HG03342 (cell line): ENCODE measurements around the gene MYL6B.
"Not testable (repeated sequence)": the region's sequence is repeated elsewhere in the genome, so short reads cannot be mapped to it uniquely, and the experiment has no call there.

Source experiments
- ATAC-seq: cut with Tn5 transposase; IDR thresholded peaks from one replicate; pipeline ENCODE4 v1.9.1; 2021; ENCODE audit warnings: mild to moderate bottlenecking, moderate library complexity; ENCODE audit not compliant: unreplicated experiment

MYL6B gene

GRCh38 chr12:56152132-56152755, at the start of gene MYL6B:
TSS of gene MYL6B (plus strand) at chr12:56152587. CDS start at chr12:56153919, 1,332 bp downstream.
- ATAC-seq = peak; percentile 86

GRCh38 chr12:56102683-56103065, 49.7 kb upstream of the MYL6B start:
- no peak for ATAC-seq

GRCh38 chr12:56103066-56103711, 49.2 kb upstream of the MYL6B start:
- no peak for ATAC-seq

- ATAC-seq = no peak
These were observed 48.6 kb upstream of the MYL6B start for GRCh38 chr12:56103823-56104108.

- ATAC-seq = peak; percentile 94
These were observed 48.1 kb upstream of the MYL6B start, which contains the start of gene PA2G4 for GRCh38 chr12:56104109-56104814. TSS of gene PA2G4 (plus strand) at chr12:56104559. CDS start at chr12:56104738, 179 bp downstream.

GRCh38 chr12:56104815-56105608, 47.4 kb upstream of the MYL6B start:
- ATAC-seq = peak; percentile 7

- no peak for ATAC-seq
These were observed 46.8 kb upstream of the MYL6B start for GRCh38 chr12:56105609-56105902.

- no peak for ATAC-seq
These were observed 45.1 kb upstream of the MYL6B start for GRCh38 chr12:56107242-56107641.

- no peak for ATAC-seq
These were observed 41.8 kb upstream of the MYL6B start for GRCh38 chr12:56110571-56110970.

- no peak for ATAC-seq
These were observed 38.3 kb upstream of the MYL6B start for GRCh38 chr12:56114084-56114483.

GRCh38 chr12:56115329-56115728, 37.1 kb upstream of the MYL6B start:
- ATAC-seq = no peak

- ATAC-seq = peak; percentile 36
These were observed 35.9 kb upstream of the MYL6B start, which contains the start of gene RPL41 for GRCh38 chr12:56116267-56117081. TSS of gene RPL41 (plus strand) at chr12:56116633.

GRCh38 chr12:56117082-56117706, 35.2 kb upstream of the MYL6B start:
- not testable (repeated sequence) for ATAC-seq

- ATAC-seq = peak; percentile 80
These were observed 34.4 kb upstream of the MYL6B start, which contains the start of gene ZC3H10 for GRCh38 chr12:56117778-56118687. TSS of gene ZC3H10 (plus strand) at chr12:56118266. CDS start at chr12:56120563, 2,297 bp downstream.

- ATAC-seq = peak; percentile 3
These were observed 33.6 kb upstream of the MYL6B start for GRCh38 chr12:56118688-56119357.

- no peak for ATAC-seq
These were observed 33.0 kb upstream of the MYL6B start for GRCh38 chr12:56119361-56119796.

- ATAC-seq = no peak
These were observed 32.1 kb upstream of the MYL6B start for GRCh38 chr12:56120158-56120846.
